Liver (tissue), 9 donors: Measurements from ENCODE around the gene DNAH10. TPM values are rescaled to one million over a fixed set of nuclear protein-coding genes. Genes with fewer than 3 reads are reported as not detected.

Experiments used
- DNase-seq: peaks from one replicate; pipeline ENCODE4 v3.0.0-alpha.2; 2017; ENCODE audit warnings: low spot score
- H3K27ac ChIP-seq, 2 donors: one replicate each; pipeline ENCODE4 v1.7.0; 2013; ENCODE audit warnings: inconsistent platforms in 2 of 2, low read length in 2 of 2, control low read depth in 1 of 2, low read depth in 1 of 2, mild to moderate bottlenecking in 1 of 2
- H3K27me3 ChIP-seq, 4 donors: one replicate each; pipeline versions ENCODE4 v1.6.1 to v1.7.0; 2013; ENCODE audit warnings: low read length in 3 of 4, inconsistent platforms in 1 of 4, mild to moderate bottlenecking in 1 of 4, moderate library complexity in 1 of 4; ENCODE audit not compliant: control insufficient read depth in 4 of 4, insufficient read depth in 4 of 4
- H3K36me3 ChIP-seq, 4 donors: one replicate each; pipeline versions ENCODE4 v1.6.1 to v1.7.0; 2013; ENCODE audit warnings: low read length in 3 of 4, mild to moderate bottlenecking in 3 of 4, low read depth in 1 of 4, moderate library complexity in 1 of 4; ENCODE audit not compliant: control insufficient read depth in 4 of 4, insufficient read depth in 3 of 4
- H3K4me1 ChIP-seq, 4 donors: one replicate each; pipeline versions ENCODE4 v1.6.1 to v1.7.0; 2013; ENCODE audit warnings: low read length in 3 of 4, mild to moderate bottlenecking in 3 of 4, moderate library complexity in 1 of 4; ENCODE audit not compliant: control insufficient read depth in 4 of 4, insufficient read depth in 4 of 4
- H3K4me3 ChIP-seq, 3 donors: one replicate each; pipeline versions ENCODE4 v1.6.1 to v1.7.0; 2013; ENCODE audit warnings: low read length in 3 of 3, control low read depth in 1 of 3, low read depth in 1 of 3, mild to moderate bottlenecking in 1 of 3
- H3K9ac ChIP-seq, 2 donors: one replicate each; pipeline ENCODE4 v1.7.0; 2013; ENCODE audit warnings: low read length in 2 of 2, mild to moderate bottlenecking in 2 of 2, moderate library complexity in 2 of 2, control low read depth in 1 of 2, low read depth in 1 of 2
- H3K9me3 ChIP-seq, 4 donors: one replicate each; pipeline versions ENCODE4 v1.6.1 to v1.7.0; 2013; ENCODE audit warnings: low read length in 3 of 4; ENCODE audit not compliant: control insufficient read depth in 4 of 4
- ATF3 ChIP-seq: IDR thresholded peaks from 2 replicates; pipeline ENCODE4 v1.6.1; 2016; ENCODE audit warnings: antibody characterized with exemption
- CTCF ChIP-seq: fragments of 150-350 bp; IDR thresholded peaks from 2 replicates; pipeline ENCODE4 v1.5.1; 2017; ENCODE audit warnings: improper control_type of control experiment, low read depth, low read length; ENCODE audit not compliant: missing input control
- EGR1 ChIP-seq, 2 donors: IDR thresholded peaks; 2 replicates each; pipeline ENCODE4 v1.6.1; 2016 to 2018; ENCODE audit warnings: antibody characterized with exemption in 2 of 2, low read depth in 2 of 2
- FOXA1 ChIP-seq: IDR thresholded peaks from 2 replicates; pipeline ENCODE4 v1.6.1; 2016; ENCODE audit warnings: antibody characterized with exemption
- HNF4G ChIP-seq: IDR thresholded peaks from 2 replicates; pipeline ENCODE4 v1.6.1; 2016; ENCODE audit warnings: antibody characterized with exemption
- MAX ChIP-seq: IDR thresholded peaks from 2 replicates; pipeline ENCODE4 v1.6.1; 2016; ENCODE audit warnings: antibody characterized with exemption
- NR2F2 ChIP-seq: IDR thresholded peaks from 2 replicates; pipeline ENCODE4 v1.6.1; 2016; ENCODE audit warnings: antibody characterized with exemption
- TAF1 ChIP-seq: conservative IDR thresholded peaks from 2 replicates; pipeline ENCODE4 v1.6.1; 2016; ENCODE audit warnings: antibody characterized with exemption, mild to moderate bottlenecking
- YY1 ChIP-seq: IDR thresholded peaks from 2 replicates; pipeline ENCODE4 v1.6.1; 2016; ENCODE audit warnings: antibody characterized with exemption, mild to moderate bottlenecking
- ZBTB33 ChIP-seq: IDR thresholded peaks from 2 replicates; pipeline ENCODE4 v1.6.1; 2016; ENCODE audit warnings: antibody characterized with exemption
- WGBS: extraction: QIAGEN DNeasy Blood & Tissue Kit; methylation state at CpG from one replicate; pipeline ENCODE4 v1.1.7; 2013; 5-methylcytosine and 5-hydroxymethylcytosine counted together
- polyA plus RNA-seq, 2 donors: library from polyadenylated mRNA; stranded (reverse) in 1 of 2; unstranded in 1 of 2; fragments of 200-250 nt in 1 of 2; fragments of >200 nt in 1 of 2; fragmentation: Nextera tagmentation in 1 of 2; extraction: Ambion mirVana in 1 of 2; gene quantifications; one replicate each; pipeline versions ENCODE4 v1.2.1 to v1.2.3, GENCODE V29; 2013 to 2015
- total RNA-seq, 2 donors: library from RNA; depleted of rRNA; stranded (reverse); fragments of >200 nt; gene quantifications; one replicate each; pipeline ENCODE4 v1.2.3, GENCODE V29; 2014
- donor health status: healthy.
- donor health status: healthy.
- donor health status: healthy.
- donor health status: healthy.
- donor health status: healthy.

DNAH10 gene
- total and polyA plus RNA-seq, 4 donors, result 0.05 to 0.47 (median 0.07) TPM

GRCh38 chr12:123879101-123879500, 117.0 kb downstream of the DNAH10 start:
- Histone ChIP-seq H3K9me3 (peaks cover 0 to under 1% (median under 1%) of the 10 kb centered on the region in 4 donors), H3K27ac (no peak overlapping the region), H3K27me3 (no peaks in the 10 kb centered on the region), H3K4me3 (no peak overlapping the region), H3K4me1 (no peaks in the 10 kb centered on the region), H3K9ac (no peak overlapping the region), H3K36me3 (no peaks in the 10 kb centered on the region)
- no peak for TF ChIP-seq ZBTB33
- no peak for TF ChIP-seq CTCF
- no peak for TF ChIP-seq EGR1 (IDR thresholded peaks at IDR 0.05; ENCODE audit: low read depth in 2 of 2)
- TF ChIP-seq MAX, result no peak
- no peak for TF ChIP-seq YY1
- WGBS, result 77% methylated on average over 11 of the region's 11 CpGs
- DNase-seq, result no peak

- TF ChIP-seq ATF3 (no peak), ZBTB33 (no peak)
- 93% methylated on average over 14 of the region's 14 CpGs for WGBS
- no peaks in the 10 kb centered on the region for H3K4me1 ChIP-seq
- no peaks in the 10 kb centered on the region for H3K36me3 ChIP-seq
- H3K9me3 ChIP-seq, result peaks cover 0 to 4% (median 2%) of the 10 kb centered on the region in 4 donors
- H3K27me3 ChIP-seq, result no peaks in the 10 kb centered on the region
- H3K27ac ChIP-seq, result no peak overlapping the region
- no peak overlapping the region for H3K9ac ChIP-seq
- no peak overlapping the region for H3K4me3 ChIP-seq
- DNase-seq, result no peak
Observed at GRCh38 chr12:123879691-123880090, 117.6 kb downstream of the DNAH10 start.

GRCh38 chr12:123882161-123882705, 120.1 kb downstream of the DNAH10 start:
- WGBS, result 80% methylated on average over 8 of the region's 8 CpGs
- no peaks in the 10 kb centered on the region for H3K27me3 ChIP-seq
- no peak overlapping the region for H3K4me3 ChIP-seq
- no peaks in the 10 kb centered on the region for H3K36me3 ChIP-seq
- H3K27ac ChIP-seq, result no peak overlapping the region
- H3K9ac ChIP-seq, result no peak overlapping the region
- DNase-seq, result no peak
- TF ChIP-seq ATF3 (no peak), TAF1 (no peak), FOXA1 (no peak), ZBTB33 (no peak), CTCF (no peak), HNF4G (no peak), YY1 (no peak), NR2F2 (no peak)
- no peaks in the 10 kb centered on the region for H3K4me1 ChIP-seq
- H3K9me3 ChIP-seq, result peaks cover 0 to 4% (median 2%) of the 10 kb centered on the region in 4 donors
